ENCODE data around the gene MPDU1.

MPDU1 gene

DNA sequence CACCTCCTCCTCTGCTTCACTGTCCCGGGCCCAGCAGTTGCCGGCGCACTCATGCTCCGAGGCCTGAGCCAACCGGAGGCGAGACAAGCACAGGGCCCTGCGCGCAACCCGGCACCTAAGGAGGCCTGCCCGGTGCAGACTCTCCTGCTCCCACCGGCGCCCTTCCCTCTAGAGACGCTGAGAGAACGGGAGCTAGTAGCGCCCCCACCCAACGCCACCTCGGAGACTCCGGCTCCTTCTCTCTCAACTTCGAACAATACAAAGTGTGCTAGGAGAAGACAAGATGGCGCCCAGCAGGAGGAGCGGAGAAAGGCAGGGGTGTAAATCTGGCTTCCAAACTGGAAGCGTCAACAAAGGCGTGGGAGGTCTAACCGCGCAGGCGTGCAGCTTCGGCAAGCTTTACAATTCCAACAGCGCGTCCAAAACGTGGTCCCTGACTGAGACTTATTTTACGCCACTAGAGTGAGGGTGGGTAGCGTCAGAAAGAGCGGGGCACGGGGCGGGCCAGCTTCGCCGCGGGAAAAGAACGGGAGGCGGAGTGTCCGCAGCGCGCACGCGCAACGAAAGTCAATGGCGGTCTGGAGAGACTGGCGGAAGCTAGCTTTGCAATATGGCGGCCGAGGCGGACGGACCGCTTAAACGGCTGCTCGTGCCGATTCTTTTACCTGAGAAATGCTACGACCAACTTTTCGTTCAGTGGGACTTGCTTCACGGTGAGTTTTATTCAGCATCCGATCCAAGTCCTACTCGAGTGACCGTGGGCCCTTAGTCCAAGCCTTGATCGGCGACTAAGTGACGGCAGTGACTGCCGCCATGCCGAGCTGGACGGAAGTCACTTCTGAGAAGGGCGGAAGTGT lies at the start of gene MPDU1:
MPDU1 (plus strand) TSS at position 600 of the 857 bp plus-strand sequence; CDS start at position 611, 11 bp downstream.
- peak; percentile 80 for DNase-seq

DNA sequence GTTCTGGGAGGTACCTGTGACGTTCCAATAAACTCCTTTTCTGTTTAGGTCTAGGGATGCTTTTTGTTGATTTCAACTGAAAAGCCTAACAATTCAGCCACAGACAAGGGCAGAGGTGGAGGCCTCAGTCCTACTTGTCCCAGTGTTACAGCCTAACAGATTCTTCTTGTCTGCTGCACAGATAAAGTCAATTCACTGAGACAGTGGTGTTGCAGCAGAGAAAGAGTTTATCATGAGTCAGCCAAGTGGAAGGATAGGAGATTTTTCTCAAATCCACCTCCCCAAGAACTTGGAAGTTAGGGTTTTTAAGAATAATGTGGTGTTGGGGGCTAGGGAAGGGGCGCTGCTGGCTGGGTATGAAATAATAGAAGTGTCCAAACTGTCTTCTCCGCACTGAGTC lies 45.6 kb upstream of the MPDU1 start:
- no peak for DNase-seq

DNA sequence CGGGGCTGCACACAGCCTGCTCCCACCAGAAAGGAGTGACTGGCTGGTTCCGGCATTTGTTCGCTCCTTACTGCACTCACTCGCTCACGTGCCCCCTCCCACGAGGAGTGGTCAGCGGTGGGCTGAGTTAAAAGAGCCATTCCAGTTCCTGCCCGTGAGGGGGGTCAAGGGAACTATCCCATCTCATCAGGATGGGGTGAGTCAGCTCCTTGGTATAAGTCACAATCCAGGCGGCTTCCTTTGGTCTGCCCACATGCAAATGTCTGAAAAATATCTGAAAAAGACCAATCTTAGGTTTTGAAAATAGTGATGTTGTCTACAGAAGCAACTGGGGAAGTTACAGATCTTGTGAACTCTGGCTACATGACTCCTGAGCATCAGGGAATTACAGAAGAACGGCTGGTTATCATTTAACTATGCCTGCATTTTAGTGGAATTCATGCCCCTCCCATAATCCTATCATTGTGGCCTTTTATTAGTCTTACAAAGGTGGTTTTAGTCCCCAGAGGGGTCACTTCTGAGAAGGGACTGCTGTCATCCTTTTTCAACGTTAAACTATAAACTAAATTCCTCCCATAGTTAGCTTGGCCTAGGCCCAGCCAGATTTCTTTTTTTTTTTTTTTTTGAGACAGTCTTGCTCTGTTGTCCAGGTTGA lies 44.6 kb upstream of the MPDU1 start:
- DNase-seq = no peak

DNA sequence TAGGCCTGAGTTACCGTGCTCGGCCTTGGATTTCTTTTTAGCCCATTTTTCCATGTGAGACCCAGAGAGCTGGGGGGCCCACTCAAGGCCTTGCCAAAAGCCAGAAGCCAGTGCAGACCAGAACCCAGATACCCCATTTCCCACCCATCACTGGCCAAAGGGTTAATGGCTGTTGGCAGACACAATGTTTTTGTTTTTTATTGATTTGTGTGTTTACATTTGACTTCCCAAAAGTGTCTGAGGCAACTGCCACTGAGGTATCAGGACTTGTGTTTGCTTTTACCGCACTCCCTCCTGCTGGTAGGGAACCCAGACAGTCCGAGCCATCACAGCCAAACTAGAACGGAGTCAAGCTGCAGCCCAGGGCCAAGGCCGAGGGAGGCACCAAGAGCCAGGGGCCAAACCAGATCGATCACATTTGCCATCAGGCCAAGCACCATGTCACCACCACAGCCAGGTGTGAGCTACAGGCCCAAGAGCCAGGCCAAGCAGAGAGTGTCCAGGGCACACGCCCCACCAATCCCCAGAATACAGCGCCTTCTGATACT lies 42.5 kb upstream of the MPDU1 start:
- DNase-seq = no peak

DNA sequence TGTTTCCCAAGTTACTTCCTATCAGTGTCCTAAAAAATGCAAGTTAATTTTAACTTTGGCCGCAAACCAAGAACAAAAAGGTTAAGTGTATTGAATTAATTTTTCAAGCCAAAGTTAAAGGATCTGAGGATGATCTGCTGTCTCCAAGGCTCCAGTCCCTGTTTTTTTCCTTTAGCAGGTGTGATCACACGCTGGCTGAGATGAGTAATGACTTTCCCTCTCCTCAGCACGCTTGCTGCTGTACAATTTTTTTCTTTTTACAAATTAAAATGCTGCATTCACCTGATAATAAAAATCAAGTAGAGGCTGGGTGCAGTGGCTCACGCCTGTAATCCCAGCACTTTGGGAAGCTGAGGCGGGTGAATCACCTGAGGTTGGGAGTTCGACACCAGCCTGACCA lies 38.7 kb upstream of the MPDU1 start:
- DNase-seq = no peak

DNA sequence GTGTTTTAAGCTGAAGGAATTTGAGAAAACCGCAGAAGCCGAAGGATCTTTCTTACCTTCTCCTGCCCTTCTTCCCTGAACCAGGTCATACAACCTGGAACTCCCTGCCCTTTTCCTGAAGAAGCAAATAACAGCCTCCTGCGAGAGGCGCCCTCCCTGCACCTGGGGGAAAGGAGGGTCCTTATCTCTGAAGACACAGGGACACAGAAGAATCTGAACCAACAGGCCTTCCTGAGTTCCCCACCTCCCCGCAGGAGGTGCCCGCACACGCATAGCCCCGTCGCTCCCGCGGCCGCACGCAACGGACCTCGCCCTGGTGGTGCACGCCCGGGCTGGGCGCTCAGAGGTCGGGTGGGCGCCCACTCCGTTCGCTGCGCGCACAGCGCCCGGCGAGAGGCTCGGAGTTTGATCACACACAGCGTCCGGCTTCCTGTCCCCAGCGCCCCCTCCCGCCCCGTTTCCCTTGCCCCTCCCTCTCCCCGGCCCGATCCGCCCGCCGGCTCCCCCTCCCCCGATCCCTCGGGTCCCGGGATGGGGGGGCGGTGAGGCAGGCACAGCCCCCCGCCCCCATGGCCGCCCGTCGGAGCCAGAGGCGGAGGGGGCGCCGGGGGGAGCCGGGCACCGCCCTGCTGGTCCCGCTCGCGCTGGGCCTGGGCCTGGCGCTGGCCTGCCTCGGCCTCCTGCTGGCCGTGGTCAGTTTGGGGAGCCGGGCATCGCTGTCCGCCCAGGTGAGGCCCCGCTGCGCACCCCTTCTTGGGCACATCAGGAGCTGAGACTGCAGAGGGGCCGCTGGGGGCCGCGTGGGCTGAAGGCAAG lies 34.9 kb upstream of the MPDU1 start, which contains the start of gene TNFSF12:
TNFSF12 (plus strand) TSS at position 474 of the 816 bp plus-strand sequence; CDS start at position 570, 96 bp downstream.
- DNase-seq = peak; percentile 3

DNA sequence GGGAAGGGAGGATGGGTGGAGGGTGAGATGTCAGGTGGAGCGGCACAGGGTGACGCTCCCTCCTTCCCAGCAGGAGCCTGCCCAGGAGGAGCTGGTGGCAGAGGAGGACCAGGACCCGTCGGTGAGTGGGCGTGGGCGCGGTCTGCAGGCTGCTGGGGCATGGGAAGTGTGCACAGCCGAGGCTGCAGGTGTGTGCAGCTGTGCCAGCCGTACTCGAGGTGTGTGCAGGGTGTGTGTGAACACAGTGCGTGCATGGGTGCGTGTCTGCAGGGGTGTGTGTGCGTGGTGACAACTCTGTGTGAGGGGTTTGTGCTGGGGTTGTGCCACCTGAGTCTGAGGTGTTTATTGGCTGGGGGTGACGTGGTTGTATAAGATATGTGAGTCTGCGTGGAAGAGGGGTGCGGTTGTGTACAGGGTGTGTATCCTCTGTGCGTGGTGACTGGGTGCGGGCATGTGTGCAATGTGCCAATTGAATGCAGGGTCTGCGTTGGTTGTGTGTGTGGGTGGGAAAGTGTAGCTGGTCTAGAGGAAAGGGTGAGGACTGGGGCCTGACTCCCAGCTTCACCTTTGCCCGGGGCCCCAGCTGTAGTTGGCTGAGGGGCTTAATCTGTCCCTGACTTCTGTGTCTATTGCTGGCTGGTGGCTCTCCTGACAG lies 34.1 kb upstream of the MPDU1 start:
- no peak for DNase-seq

DNA sequence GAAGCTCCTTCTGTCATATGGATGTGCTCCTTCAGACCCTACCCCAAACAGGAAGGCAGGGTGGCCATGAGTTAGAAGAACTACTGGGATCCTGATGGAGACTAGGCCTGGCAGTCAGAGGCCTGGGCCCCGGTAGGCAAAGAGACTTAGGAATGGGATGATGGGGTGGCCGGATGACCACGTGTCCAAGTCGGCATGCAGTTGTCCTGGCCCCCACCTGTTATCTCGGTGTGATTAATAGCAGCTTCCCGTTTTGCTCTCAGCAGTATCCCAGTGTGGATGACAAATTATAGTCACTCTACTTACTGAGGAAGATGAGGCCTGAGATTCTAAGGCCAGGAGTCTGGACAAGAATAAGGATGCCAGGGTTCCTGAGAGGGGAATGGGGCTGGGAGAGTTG lies 33.3 kb upstream of the MPDU1 start:
- DNase-seq = no peak

DNA sequence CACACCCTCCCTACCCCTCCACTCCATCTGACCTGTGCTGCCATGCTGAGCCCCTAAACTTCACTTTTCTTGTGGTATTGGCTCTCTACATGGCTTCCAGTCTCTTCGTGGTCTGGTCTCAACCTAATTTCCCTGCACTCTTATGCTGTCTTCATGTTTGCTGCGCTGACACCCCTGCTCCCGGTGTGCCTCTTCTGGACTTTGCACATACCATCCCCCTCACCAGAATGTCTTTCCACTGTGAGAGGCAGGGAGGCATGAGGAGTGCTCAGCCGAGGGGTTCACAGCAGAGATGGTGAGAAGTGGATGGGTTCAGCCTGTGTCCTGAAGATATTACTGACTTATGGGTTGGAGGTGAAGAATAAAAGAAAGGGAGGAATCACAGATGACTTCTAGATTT lies 32.3 kb upstream of the MPDU1 start:
- DNase-seq = no peak

DNA sequence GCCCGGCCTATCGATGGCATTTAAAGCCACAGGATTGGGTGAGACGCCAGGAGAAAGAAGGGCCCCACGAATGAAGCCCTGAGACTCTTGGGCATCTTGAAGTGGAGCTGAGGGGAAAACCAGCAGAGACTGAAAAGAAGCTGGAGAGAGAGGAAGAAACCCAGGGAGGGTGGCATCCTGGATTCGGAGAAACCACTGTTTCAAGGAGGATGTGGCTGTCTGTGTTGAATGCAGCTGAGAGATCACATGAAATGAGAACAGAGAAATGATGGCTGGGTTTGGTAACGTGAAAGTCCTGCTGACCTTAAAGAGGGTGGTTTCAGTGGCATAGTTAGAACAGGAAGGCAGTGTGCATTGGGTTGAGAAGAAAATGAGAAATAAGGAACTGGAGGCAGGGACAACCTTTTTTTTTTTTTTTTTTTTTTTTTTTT lies 31.0 kb upstream of the MPDU1 start:
- DNase-seq = no peak

DNA sequence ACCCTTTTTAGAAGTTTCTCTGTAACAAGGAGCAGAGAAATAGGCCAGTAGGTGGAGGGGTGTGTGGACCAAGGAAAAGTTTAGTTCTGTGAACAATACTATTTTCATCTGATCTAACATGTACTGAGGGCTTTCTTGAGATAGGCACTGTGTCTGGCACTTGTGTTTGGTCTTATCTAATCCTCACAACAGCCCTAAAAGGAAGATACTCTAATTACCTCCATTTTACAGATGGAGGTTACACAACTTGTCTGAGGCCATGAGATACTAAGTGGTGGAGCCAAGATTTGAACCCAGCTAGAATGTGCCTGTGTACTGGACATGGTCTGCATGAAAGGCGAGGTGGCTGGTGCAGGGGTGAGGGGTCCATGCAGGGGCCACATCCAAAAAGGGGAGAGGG lies 30.3 kb upstream of the MPDU1 start:
- no peak for DNase-seq

DNA sequence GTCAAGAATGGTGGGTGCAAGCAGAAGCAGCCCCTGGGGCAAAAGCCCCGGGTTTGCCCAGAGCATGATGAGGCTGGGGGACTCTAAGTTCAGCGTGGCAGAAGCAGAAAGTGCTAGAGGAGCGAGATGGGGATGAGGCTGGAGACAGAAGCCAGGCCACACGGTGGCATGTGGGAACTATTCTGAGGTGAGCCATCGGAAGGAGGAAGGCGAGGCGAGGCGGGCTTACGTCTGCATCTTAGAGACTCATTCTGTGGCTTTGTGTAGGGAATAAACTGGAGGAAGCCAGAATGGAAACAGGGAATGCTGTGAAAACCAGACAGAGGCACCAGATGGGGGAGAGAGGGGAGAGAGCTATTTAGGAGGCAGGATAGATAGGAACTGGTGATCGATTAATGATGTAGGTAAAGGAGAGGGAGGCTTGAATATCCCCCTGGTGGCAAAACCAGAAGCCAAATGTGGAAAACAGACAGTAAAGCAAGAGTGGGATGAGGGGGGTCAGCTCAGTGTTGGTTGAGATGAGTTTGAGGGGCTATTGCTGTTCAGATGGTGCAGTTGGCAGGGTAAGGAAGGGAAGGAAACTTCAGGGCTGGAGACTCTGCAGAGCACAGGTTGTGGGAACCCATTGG lies 28.2 kb upstream of the MPDU1 start:
- no peak for DNase-seq

DNA sequence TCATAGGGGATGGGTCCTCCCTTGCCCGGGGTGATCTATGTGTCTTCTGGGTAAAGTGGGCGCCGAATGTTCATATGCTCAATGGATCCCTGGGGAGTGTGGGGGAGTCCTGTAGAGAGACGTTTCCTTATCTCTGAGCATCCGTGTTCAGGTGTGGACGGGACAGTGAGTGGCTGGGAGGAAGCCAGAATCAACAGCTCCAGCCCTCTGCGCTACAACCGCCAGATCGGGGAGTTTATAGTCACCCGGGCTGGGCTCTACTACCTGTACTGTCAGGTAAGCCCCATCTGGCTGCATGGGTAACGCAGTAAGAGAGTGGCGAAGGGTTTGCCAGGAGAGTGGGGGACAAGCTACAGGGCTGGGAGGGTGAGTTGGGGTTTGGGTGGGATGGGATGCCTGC lies 27.0 kb upstream of the MPDU1 start:
- DNase-seq = no peak

DNA sequence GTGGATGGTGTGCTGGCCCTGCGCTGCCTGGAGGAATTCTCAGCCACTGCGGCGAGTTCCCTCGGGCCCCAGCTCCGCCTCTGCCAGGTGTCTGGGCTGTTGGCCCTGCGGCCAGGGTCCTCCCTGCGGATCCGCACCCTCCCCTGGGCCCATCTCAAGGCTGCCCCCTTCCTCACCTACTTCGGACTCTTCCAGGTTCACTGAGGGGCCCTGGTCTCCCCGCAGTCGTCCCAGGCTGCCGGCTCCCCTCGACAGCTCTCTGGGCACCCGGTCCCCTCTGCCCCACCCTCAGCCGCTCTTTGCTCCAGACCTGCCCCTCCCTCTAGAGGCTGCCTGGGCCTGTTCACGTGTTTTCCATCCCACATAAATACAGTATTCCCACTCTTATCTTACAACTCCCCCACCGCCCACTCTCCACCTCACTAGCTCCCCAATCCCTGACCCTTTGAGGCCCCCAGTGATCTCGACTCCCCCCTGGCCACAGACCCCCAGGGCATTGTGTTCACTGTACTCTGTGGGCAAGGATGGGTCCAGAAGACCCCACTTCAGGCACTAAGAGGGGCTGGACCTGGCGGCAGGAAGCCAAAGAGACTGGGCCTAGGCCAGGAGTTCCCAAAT lies 26.4 kb upstream of the MPDU1 start:
- DNase-seq = no peak

DNA sequence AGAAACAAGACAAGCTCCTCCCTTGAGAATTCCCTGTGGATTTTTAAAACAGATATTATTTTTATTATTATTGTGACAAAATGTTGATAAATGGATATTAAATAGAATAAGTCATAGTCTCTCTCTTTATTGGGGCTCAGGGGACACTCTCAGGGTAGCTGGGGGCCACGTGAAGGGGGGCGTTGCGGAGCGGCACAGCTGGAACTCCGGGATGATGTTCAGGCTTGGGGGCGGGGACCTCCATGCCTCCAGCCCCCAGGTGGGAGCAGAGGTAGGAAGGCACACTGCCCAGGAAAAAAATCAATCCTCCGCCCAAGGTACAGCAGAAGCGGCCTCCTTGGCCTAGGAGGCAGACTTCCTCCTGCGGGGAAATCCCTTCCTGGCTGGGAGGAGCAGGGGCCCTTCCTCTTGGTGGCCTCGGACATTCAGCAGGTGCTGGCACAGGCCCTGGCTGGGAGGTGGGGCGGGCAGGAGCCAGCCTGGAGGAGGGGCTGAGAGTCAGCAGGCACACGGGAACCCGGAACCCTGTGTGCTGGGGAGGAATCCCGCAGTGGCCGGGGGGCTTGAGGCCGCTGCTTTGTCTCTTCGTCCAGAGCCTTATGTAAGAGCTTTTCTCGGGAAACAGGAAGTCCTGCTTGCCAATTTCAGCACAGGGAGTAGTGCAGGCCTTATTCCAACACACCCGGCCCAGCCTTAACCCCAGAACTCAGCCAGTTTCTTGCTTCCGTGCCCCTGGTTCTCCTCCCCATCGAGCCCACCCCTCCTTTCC lies 25.7 kb upstream of the MPDU1 start:
- DNase-seq = no peak

DNA sequence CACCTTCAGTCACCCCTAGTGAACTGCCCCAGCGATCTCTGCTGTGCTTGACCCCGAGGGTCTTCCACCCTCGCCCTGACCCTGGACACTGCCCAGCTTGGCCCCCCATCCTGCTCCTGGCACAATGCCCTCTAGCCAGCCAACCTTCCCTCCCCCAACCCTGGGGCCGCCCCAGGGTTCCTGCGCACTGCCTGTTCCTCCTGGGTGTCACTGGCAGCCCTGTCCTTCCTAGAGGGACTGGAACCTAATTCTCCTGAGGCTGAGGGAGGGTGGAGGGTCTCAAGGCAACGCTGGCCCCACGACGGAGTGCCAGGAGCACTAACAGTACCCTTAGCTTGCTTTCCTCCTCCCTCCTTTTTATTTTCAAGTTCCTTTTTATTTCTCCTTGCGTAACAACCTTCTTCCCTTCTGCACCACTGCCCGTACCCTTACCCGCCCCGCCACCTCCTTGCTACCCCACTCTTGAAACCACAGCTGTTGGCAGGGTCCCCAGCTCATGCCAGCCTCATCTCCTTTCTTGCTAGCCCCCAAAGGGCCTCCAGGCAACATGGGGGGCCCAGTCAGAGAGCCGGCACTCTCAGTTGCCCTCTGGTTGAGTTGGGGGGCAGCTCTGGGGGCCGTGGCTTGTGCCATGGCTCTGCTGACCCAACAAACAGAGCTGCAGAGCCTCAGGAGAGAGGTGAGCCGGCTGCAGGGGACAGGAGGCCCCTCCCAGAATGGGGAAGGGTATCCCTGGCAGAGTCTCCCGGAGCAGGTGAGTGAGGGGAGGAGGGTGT lies 24.9 kb upstream of the MPDU1 start, which contains the start of gene TNFSF13:
TNFSF13 (plus strand) TSS at position 207 of the 776 bp plus-strand sequence; CDS start at position 497, 290 bp downstream.
- DNase-seq = no peak

DNA sequence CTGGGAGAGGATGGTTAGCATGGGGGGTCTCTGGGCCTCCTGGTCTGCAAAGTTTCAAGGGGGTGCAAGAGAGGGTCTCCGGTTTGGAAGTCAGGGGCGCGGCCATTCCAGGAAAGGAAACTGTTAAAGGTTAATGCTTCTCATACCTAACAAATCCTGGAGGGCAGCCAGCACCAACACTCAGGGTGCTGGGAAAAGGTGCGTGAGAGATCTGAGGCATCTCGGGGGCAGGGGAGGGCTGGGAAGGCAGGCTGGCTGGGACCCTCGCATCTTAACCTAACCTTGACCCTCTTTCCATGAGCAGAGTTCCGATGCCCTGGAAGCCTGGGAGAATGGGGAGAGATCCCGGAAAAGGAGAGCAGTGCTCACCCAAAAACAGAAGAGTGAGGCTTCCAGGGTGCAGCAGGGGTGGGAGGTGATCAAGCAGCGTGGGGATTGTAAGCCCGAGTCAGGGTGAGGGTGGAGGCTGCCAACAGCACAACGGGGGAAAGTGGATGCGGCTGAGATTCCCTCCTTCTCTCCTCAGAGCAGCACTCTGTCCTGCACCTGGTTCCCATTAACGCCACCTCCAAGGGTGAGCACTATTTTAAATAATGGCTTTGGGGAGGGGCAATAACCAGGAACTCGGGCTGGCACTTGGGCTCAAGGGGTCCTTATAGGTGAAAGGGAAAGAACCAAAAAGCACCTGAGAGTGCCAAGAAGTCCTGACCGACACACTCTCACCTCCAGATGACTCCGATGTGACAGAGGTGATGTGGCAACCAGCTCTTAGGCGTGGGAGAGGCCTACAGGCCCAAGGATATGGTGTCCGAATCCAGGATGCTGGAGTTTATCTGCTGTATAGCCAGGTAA lies 24.1 kb upstream of the MPDU1 start:
- no peak for DNase-seq

DNA sequence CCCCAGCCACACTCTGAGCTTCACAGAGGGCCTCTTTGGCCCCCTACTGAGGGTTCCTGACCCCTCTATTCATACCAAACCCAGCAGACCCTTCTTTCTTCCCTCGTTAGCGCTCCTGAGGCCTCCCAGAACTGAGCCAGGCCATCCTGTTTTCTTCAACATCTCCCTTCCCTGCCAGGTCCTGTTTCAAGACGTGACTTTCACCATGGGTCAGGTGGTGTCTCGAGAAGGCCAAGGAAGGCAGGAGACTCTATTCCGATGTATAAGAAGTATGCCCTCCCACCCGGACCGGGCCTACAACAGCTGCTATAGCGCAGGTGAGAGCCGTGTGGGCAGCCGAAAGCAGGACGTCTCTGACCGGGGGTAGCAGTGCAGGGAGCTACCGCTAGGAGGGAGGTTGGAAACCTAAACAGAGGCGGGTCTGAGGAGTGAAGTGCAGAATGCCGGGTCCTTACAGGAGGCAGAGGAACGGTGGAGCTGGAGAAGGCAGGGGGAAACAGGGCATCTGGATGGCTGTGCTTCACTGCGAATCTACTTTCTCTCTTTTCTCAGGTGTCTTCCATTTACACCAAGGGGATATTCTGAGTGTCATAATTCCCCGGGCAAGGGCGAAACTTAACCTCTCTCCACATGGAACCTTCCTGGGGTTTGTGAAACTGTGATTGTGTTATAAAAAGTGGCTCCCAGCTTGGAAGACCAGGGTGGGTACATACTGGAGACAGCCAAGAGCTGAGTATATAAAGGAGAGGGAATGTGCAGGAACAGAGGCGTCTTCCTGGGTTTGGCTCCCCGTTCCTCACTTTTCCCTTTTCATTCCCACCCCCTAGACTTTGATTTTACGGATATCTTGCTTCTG lies 23.3 kb upstream of the MPDU1 start:
- no peak for DNase-seq

All from NK-92 treated with Interleukin-12 subunit alpha and Interleukin-12 subunit beta, amount 100 ng/mL, for 24 hours (cell line).